Upper lobe of left lung (tissue), 6 donors: Measurements from ENCODE around the gene MBTPS2. TPM values are rescaled to one million over a fixed set of nuclear protein-coding genes. Genes with fewer than 3 reads are reported as not detected.
"Not testable (repeated sequence)": the region's sequence is repeated elsewhere in the genome, so short reads cannot be mapped to it uniquely, and the experiment has no call there.

Experiments
- ATAC-seq, 2 donors: fragments of 200-7000 bp; cut with Tn5 transposase; one replicate each; pipeline ENCODE4 v1.9.1; 2022; ENCODE audit warnings: mild to moderate bottlenecking in 2 of 2, moderate library complexity in 2 of 2; ENCODE audit not compliant: low FRiP score in 2 of 2
- DNase-seq, 2 donors: peaks; one replicate each; pipeline ENCODE4 v3.0.0-alpha.2; 2019 to 2020
- H3K27ac ChIP-seq, 4 donors: fragments of 200-600 bp; sonication (generic); one replicate each; pipeline ENCODE4 v1.5.1; 2016 to 2019
- H3K27me3 ChIP-seq, 4 donors: fragments of 200-600 bp; sonication (generic); one replicate each; pipeline ENCODE4 v1.5.1; 2017 to 2019
- H3K36me3 ChIP-seq, 4 donors: fragments of 200-600 bp; sonication (generic); one replicate each; pipeline ENCODE4 v1.5.1; 2016 to 2019
- H3K4me1 ChIP-seq, 4 donors: fragments of 200-600 bp; sonication (generic); one replicate each; pipeline ENCODE4 v1.5.1; 2018 to 2019
- H3K4me3 ChIP-seq, 4 donors: fragments of 200-600 bp; sonication (generic); one replicate each; pipeline ENCODE4 v1.5.1; 2017 to 2019; ENCODE audit warnings: mild to moderate bottlenecking in 2 of 4, moderate library complexity in 1 of 4
- H3K9me3 ChIP-seq, 4 donors: fragments of 200-600 bp; sonication (generic); one replicate each; pipeline ENCODE4 v1.5.1; 2018 to 2019
- CTCF ChIP-seq, 6 experiments: fragments of 450-650 bp in 4 of 6; fragments of 200-600 bp in 2 of 6; sonication (generic) in 2 of 6; IDR thresholded peaks; one replicate each; pipeline ENCODE4 v1.5.1; 2016 to 2019; ENCODE audit warnings: antibody characterized with exemption in 6 of 6
- EP300 ChIP-seq, 4 donors: sonication (generic); formaldehyde crosslinking; IDR thresholded peaks; one replicate each; pipeline ENCODE4 v1.5.1; 2017; ENCODE audit warnings: antibody characterized with exemption in 4 of 4, control low read depth in 2 of 4
- POLR2A ChIP-seq, 4 donors: fragments of 450-650 bp; IDR thresholded peaks; one replicate each; pipeline ENCODE4 v1.5.1; 2016 to 2017; ENCODE audit warnings: antibody characterized with exemption in 4 of 4, mild to moderate bottlenecking in 2 of 4
- POLR2AphosphoS5 ChIP-seq, 2 donors: sonication (generic); formaldehyde crosslinking; IDR thresholded peaks; one replicate each; pipeline ENCODE4 v1.5.1; 2017; ENCODE audit warnings: antibody characterized with exemption in 2 of 2
- WGBS, 2 donors: methylation state at CpG; one replicate each; pipeline ENCODE4 v1.1.5; 2017 to 2018; 5-methylcytosine and 5-hydroxymethylcytosine counted together
- total RNA-seq, 6 donors: library from RNA; depleted of rRNA in 4 of 6; stranded (reverse); fragments of >200 nt in 4 of 6; gene quantifications; one replicate each; pipeline versions ENCODE4 v1.1.0 to v1.2.1, GENCODE V29; 2016 to 2021
- donor health status: DM: no; HTN: no; CAD: no; lungs with moderate emphysema.
- donor health status: DM: no; HTN: yes; CAD: no; lungs with severe emphysema.

MBTPS2 gene
- total RNA-seq, 6 donors from 2014 or later, result 3.0 to 13.7 (median 9.9) TPM

GRCh38 chrX:21856504-21856903 is 17.1 kb downstream of the MBTPS2 start:
- peaks cover 0 to 14% (median 5%) of the 10 kb centered on the region in 4 donors for H3K36me3 ChIP-seq
- H3K4me3 ChIP-seq, result no peak overlapping the region
- no peak for ATAC-seq
- WGBS, 2 donors, result 92 to 98% methylated on average over 13 to 21 of the region's 21 CpGs
- H3K4me1 ChIP-seq, result no peaks in the 10 kb centered on the region
- H3K9me3 ChIP-seq, result no peaks in the 10 kb centered on the region
- no peak overlapping the region for H3K27ac ChIP-seq
- peak in 1 of 2 donors; percentile 6 for DNase-seq
- no peaks in the 10 kb centered on the region for H3K27me3 ChIP-seq
- no peak for TF ChIP-seq EP300 (IDR thresholded peaks at IDR 0.05)
- TF ChIP-seq CTCF (IDR thresholded peaks at IDR 0.05), result no peak
- TF ChIP-seq POLR2A (IDR thresholded peaks at IDR 0.05), result no peak
- no peak for TF ChIP-seq POLR2AphosphoS5 (IDR thresholded peaks at IDR 0.05)

- no peak for DNase-seq
- no peak for ATAC-seq
- H3K27me3 ChIP-seq, result no peaks in the 10 kb centered on the region
- TF ChIP-seq POLR2A (IDR thresholded peaks at IDR 0.05) (no peak), EP300 (IDR thresholded peaks at IDR 0.05) (no peak), POLR2AphosphoS5 (IDR thresholded peaks at IDR 0.05) (no peak), CTCF (IDR thresholded peaks at IDR 0.05) (no peak)
- 96 to 100% methylated on average over 1 of the region's 1 CpG for WGBS, 2 donors
- no peak overlapping the region for H3K4me3 ChIP-seq
- no peaks in the 10 kb centered on the region for H3K36me3 ChIP-seq
- H3K9me3 ChIP-seq, result no peaks in the 10 kb centered on the region
- H3K27ac ChIP-seq, result no peak overlapping the region
- H3K4me1 ChIP-seq, result no peaks in the 10 kb centered on the region
Observed at GRCh38 chrX:21863241-21863640, 23.8 kb downstream of the MBTPS2 start.

GRCh38 chrX:21865436-21865835 is 26.0 kb downstream of the MBTPS2 start:
- H3K36me3 ChIP-seq, result no peaks in the 10 kb centered on the region
- ATAC-seq, result no peak
- TF ChIP-seq POLR2A (IDR thresholded peaks at IDR 0.05) (no peak), EP300 (IDR thresholded peaks at IDR 0.05) (no peak), POLR2AphosphoS5 (IDR thresholded peaks at IDR 0.05) (no peak), CTCF (IDR thresholded peaks at IDR 0.05) (no peak)
- no peaks in the 10 kb centered on the region for H3K4me1 ChIP-seq
- no peak overlapping the region for H3K27ac ChIP-seq
- DNase-seq, result no peak
- no peaks in the 10 kb centered on the region for H3K27me3 ChIP-seq
- no peaks in the 10 kb centered on the region for H3K9me3 ChIP-seq
- H3K4me3 ChIP-seq, result no peak overlapping the region

- no peaks in the 10 kb centered on the region for H3K4me1 ChIP-seq
- H3K9me3 ChIP-seq, result no peaks in the 10 kb centered on the region
- no peak overlapping the region for H3K27ac ChIP-seq
- no peak overlapping the region for H3K4me3 ChIP-seq
- TF ChIP-seq CTCF (IDR thresholded peaks at IDR 0.05) (no peak), POLR2AphosphoS5 (IDR thresholded peaks at IDR 0.05) (no peak), EP300 (IDR thresholded peaks at IDR 0.05) (no peak), POLR2A (IDR thresholded peaks at IDR 0.05) (no peak)
- no peaks in the 10 kb centered on the region for H3K27me3 ChIP-seq
- 54 to 69% methylated on average over 1 of the region's 1 CpG for WGBS, 2 donors
- no peaks in the 10 kb centered on the region for H3K36me3 ChIP-seq
- ATAC-seq (no peak), DNase-seq (no peak)
Observed at GRCh38 chrX:21870494-21870893, 31.1 kb downstream of the MBTPS2 start.

- Histone ChIP-seq H3K27me3 (no peaks in the 10 kb centered on the region), H3K9me3 (no peaks in the 10 kb centered on the region), H3K27ac (no peak overlapping the region), H3K36me3 (no peaks in the 10 kb centered on the region), H3K4me3 (no peak overlapping the region), H3K4me1 (no peaks in the 10 kb centered on the region)
- WGBS, 2 donors, result 59 to 61% methylated on average over 4 of the region's 4 CpGs
- no peak for TF ChIP-seq CTCF (IDR thresholded peaks at IDR 0.05)
- TF ChIP-seq POLR2A (IDR thresholded peaks at IDR 0.05), result no peak
- TF ChIP-seq EP300 (IDR thresholded peaks at IDR 0.05), result no peak
- TF ChIP-seq POLR2AphosphoS5 (IDR thresholded peaks at IDR 0.05), result no peak
- ATAC-seq (no peak), DNase-seq (no peak)
Observed at GRCh38 chrX:21873063-21873775, 33.8 kb downstream of the MBTPS2 start.

GRCh38 chrX:21874182-21874581 is 34.8 kb downstream of the MBTPS2 start:
- H3K27ac ChIP-seq, H3K4me3 ChIP-seq, DNase-seq, H3K27me3 ChIP-seq, H3K4me1 ChIP-seq, ATAC-seq, H3K9me3 ChIP-seq, H3K36me3 ChIP-seq: not testable (repeated sequence)
- 59 to 74% methylated on average over 3 of the region's 3 CpGs for WGBS, 2 donors
